ENCODE data around the gene ACTG2. TPM values are rescaled to one million over a fixed set of nuclear protein-coding genes. Genes with fewer than 3 reads are reported as not detected.

ACTG2 gene
- total RNA-seq, 3 donors from 2014 or later (not counting 1 experiment from before 2014, with no cell fraction given) = not detected

- no peaks in the 10 kb centered on the region for H3K36me3 Mint-ChIP-seq
- no peaks in the 10 kb centered on the region for H3K27me3 ChIP-seq (ENCODE audit: control insufficient read depth, insufficient read depth, low read length)
- H3K36me3 ChIP-seq (ENCODE audit: control insufficient read depth, insufficient read depth, low read length) = no peaks in the 10 kb centered on the region
- H3K4me1 Mint-ChIP-seq = no peaks in the 10 kb centered on the region
- H3K4me3 Mint-ChIP-seq = no peak overlapping the region
- intact Hi-C loops (cut with micrococcal nuclease) = loop anchor here (1.0 kb wide), 1 partner anchor 196 kb away; no protein-coding TSS in a partner anchor
- no peaks in the 10 kb centered on the region for H3K9me3 Mint-ChIP-seq
- ATAC-seq (no peak), DNase-seq (no peak)
- no peak overlapping the region for H3K4me3 ChIP-seq (ENCODE audit: low read length)
- H3K27ac Mint-ChIP-seq = no peak overlapping the region
- TF ChIP-seq, protein P1, sequence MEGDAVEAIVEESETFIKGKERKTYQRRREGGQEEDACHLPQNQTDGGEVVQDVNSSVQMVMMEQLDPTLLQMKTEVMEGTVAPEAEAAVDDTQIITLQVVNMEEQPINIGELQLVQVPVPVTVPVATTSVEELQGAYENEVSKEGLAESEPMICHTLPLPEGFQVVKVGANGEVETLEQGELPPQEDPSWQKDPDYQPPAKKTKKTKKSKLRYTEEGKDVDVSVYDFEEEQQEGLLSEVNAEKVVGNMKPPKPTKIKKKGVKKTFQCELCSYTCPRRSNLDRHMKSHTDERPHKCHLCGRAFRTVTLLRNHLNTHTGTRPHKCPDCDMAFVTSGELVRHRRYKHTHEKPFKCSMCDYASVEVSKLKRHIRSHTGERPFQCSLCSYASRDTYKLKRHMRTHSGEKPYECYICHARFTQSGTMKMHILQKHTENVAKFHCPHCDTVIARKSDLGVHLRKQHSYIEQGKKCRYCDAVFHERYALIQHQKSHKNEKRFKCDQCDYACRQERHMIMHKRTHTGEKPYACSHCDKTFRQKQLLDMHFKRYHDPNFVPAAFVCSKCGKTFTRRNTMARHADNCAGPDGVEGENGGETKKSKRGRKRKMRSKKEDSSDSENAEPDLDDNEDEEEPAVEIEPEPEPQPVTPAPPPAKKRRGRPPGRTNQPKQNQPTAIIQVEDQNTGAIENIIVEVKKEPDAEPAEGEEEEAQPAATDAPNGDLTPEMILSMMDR (IDR thresholded peaks at IDR 0.05) = no peak
- 87% methylated on average over 9 of the region's 10 CpGs for WGBS (ENCODE audit: insufficient coverage)
- no peaks in the 10 kb centered on the region for H3K9me3 ChIP-seq (ENCODE audit: control insufficient read depth, insufficient read depth, low read length)
- no peaks in the 10 kb centered on the region for H3K4me1 ChIP-seq (ENCODE audit: control insufficient read depth, insufficient read depth, low read length)
- H3K27me3 Mint-ChIP-seq (ENCODE audit: low read depth in 2 of 2) = no peaks in the 10 kb centered on the region
- H3K27ac ChIP-seq (ENCODE audit: low read length) = no peak overlapping the region
These were observed 16.2 kb downstream of the ACTG2 start for GRCh38 chr2:73908689-73909652.

GRCh38 chr2:73910873-73911547 is 18.2 kb downstream of the ACTG2 start:
- Histone ChIP-seq H3K4me3 (ENCODE audit: low read length) (no peak overlapping the region), H3K4me1 (ENCODE audit: control insufficient read depth, insufficient read depth, low read length) (no peaks in the 10 kb centered on the region), H3K9me3 (ENCODE audit: control insufficient read depth, insufficient read depth, low read length) (no peaks in the 10 kb centered on the region), H3K27ac (ENCODE audit: low read length) (no peak overlapping the region), H3K36me3 (ENCODE audit: control insufficient read depth, insufficient read depth, low read length) (no peaks in the 10 kb centered on the region), H3K27me3 (ENCODE audit: control insufficient read depth, insufficient read depth, low read length) (no peaks in the 10 kb centered on the region)
- H3K4me3 Mint-ChIP-seq = no peak overlapping the region
- no peaks in the 10 kb centered on the region for H3K9me3 Mint-ChIP-seq
- ATAC-seq (no peak), DNase-seq (no peak)
- H3K4me1 Mint-ChIP-seq = no peaks in the 10 kb centered on the region
- TF ChIP-seq, protein P1 (IDR thresholded peaks at IDR 0.05) = no peak
- intact Hi-C loops (cut with micrococcal nuclease) = no loop called here
- no peaks in the 10 kb centered on the region for H3K27me3 Mint-ChIP-seq (ENCODE audit: low read depth in 2 of 2)
- no peak overlapping the region for H3K27ac Mint-ChIP-seq
- 77% methylated on average over 5 of the region's 6 CpGs for WGBS (ENCODE audit: insufficient coverage)
- H3K36me3 Mint-ChIP-seq = no peaks in the 10 kb centered on the region

DNA sequence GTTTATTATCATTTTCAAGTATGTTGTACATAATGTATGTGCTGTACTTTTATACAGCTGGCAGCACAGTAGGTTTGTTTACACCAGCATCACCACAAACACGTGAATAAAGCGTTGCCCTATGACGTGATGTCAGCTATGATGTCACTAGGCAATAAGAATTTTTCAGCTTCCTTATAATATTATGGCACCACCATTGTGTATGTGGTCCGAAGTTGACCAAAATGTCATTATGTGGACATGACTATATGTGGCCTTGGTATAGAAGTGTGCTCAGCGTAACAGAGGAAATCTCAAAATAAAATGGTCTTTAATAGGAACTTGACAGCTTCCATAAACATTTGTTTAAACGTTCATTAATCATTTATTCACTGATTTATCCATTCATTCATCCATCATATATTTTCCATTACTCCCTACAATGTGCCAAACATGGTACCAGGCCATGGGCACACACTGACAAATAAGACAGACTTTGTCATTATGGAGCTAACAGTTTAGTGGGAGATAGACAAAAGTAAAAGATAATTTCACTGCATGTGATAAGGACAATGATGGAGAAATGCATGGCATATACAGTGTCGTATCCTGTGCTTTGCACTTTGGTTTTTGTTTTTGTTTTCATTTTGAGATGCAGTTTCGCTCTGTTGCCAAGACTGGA is 18.9 kb downstream of the ACTG2 start:
- Mint-ChIP-seq H3K36me3 (no peaks in the 10 kb centered on the region), H3K4me1 (no peaks in the 10 kb centered on the region), H3K27ac (no peak overlapping the region), H3K27me3 (ENCODE audit: low read depth in 2 of 2) (no peaks in the 10 kb centered on the region), H3K4me3 (no peak overlapping the region), H3K9me3 (no peaks in the 10 kb centered on the region)
- Histone ChIP-seq H3K27me3 (ENCODE audit: control insufficient read depth, insufficient read depth, low read length) (no peaks in the 10 kb centered on the region), H3K27ac (ENCODE audit: low read length) (no peak overlapping the region), H3K4me3 (ENCODE audit: low read length) (no peak overlapping the region), H3K9me3 (ENCODE audit: control insufficient read depth, insufficient read depth, low read length) (no peaks in the 10 kb centered on the region), H3K4me1 (ENCODE audit: control insufficient read depth, insufficient read depth, low read length) (no peaks in the 10 kb centered on the region), H3K36me3 (ENCODE audit: control insufficient read depth, insufficient read depth, low read length) (no peaks in the 10 kb centered on the region)
- no peak for ATAC-seq
- no peak for DNase-seq
- intact Hi-C loops (cut with micrococcal nuclease) = no loop called here
- TF ChIP-seq, protein P1 (IDR thresholded peaks at IDR 0.05) = no peak
- WGBS (ENCODE audit: insufficient coverage) = 82% methylated on average over 8 of the region's 8 CpGs
